Stimulated activated CD8-positive, alpha-beta memory T cell treated with anti-CD3 and anti-CD28 coated beads, Interleukin-7, amount 100 ng/mL, for 24 hours (primary cell): Measurements from ENCODE around the gene ADSS2.

Source experiments
- DNase-seq: peaks from one replicate; pipeline ENCODE4 v3.0.0-alpha.2; 2020; ENCODE audit warnings: low read depth

Gene ADSS2

GRCh38 chr1:244445320-244446181 is 6.2 kb downstream of the ADSS2 start:
- no peak for DNase-seq

DNA sequence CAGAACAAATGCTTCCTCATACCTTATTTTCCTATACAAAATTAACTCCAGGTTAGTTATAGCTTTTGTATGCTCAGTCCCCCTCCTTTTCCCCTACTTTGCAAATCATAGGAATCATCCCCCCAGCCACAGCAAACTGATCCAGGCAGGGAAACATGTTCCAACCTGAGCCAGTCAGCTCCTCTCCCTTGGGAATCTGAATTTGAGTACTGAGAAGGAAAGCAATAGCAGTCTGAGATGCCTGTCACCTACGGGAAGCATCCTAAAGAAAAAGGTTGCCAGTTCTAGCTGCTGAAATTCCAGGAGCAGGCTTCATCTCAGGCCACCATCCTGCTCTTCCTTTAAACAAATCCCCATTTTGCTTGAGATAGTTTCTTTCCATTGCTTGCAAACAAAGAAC is 6.9 kb downstream of the ADSS2 start:
- DNase-seq = no peak

- no peak for DNase-seq
Measured at GRCh38 chr1:244442850-244443249, 8.9 kb downstream of the ADSS2 start.

GRCh38 chr1:244439391-244440032 is 12.2 kb downstream of the ADSS2 start:
- no peak for DNase-seq

DNA sequence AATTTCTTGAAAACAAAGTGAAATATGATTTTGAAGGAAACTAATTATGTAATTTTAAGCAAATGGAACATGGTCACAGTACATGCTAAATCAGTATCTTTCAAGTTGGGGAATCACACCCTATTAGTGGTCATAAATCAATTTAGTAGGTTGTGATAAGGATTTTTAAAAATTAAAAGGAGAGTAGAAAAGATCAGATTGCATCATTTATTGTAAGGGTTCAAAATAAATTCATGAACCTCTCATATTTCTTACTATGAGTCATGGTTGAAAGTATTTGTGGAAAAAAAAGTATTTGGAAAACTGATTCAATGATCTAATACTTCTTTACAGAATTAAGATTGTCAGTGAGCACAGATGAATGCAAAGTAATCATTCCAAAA is 14.6 kb downstream of the ADSS2 start:
- no peak for DNase-seq

DNA sequence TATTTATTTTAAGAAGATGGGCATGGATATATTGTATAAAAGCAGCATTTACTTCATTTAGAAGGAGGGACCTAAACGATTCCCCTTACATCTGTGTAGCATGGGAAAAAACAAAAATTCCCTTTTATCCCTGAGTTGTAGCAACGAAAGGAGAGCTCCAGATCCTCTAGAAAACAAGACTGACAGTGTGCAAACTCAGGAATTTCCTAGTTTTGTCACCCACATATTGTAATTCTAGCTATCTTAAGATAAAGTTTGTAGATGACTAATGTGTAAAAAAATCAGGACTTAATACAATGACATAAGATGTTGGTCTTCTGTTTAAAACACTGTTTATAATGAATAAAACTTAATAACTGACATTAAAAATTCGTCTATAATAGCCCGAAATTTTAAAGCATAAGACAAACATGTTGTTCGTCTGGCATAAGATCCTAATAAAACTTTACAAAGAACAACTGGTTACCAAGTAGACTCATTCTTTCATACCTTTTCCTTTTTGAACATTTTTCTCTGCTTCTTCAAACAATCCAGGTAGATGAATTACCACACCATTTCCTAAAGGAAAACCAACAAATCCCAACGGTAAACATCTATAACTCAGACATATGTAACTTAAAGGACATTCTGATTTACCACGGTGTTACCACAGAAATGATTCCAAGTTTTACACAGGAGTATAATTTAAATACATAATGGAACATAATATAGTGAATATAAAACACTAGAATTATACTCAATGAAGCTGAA is 15.2 kb downstream of the ADSS2 start:
- DNase-seq = no peak

DNA sequence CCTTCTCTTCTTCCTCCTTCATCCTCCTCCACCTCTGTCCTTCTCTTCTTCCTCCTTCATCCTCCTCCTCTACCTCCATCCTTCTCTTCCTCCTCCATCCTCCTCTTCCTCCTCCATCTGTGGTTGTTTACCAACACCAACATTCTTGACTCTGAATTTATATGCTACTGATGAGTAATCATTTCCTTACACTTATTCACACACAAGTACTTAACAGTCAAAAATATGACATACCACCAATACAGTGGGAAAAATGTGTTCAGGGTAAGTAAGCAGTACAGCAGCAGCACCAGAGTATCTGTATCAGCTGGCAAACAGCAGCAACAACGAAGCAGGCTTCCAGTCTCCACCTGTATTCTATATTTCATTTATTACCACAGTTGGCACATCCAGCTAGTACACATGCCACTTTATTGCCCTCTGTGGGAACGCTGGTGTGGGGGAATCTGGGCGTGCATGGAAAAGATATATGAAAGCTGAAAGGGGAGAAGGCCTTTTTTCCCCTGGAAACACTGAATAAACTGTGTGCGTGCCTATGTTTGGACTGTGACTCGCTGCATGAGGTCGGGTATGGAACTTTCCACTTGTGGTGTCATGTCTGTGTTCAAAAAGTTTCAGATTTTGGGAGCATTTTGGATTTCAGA is 16.0 kb downstream of the ADSS2 start:
- DNase-seq = no peak

DNA sequence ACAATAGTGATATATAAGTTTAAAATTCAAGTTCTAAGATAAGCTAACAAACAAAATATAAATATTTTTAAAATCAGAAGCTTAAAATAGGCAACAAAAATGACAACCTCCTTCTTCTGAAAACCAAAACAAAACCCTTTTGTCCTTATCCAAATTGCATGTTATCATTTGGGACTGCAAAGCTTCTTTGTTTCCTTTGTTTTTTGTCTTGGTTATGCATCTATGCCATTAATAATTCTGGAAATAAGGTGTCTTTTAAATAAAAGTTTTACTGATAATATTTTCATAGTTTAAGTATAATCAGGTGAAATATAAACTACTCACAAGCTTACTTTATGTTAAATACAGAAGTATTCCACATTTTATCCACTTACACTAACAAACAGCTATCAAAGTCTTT is 20.5 kb downstream of the ADSS2 start:
- no peak for DNase-seq

DNA sequence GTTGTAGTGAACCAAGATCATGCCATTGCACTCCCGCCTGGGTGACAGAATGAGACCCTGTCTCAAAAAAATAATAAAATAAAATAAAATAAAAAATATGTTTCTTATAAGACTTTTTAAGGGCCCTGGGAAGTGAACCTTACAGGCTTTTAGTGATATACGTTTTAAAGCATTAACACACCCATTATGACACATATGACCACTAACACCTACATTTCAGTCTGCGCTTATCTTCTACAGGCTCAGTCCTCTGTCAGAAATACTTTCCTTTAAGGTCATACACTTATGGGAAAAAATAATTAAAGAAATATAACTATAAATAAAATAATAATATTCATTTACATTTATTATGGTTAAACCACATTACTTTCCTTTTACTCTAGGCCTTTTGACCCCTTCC is 21.9 kb downstream of the ADSS2 start:
- no peak for DNase-seq

GRCh38 chr1:244427647-244428046 is 24.1 kb downstream of the ADSS2 start:
- no peak for DNase-seq

GRCh38 chr1:244424649-244425334 is 26.9 kb downstream of the ADSS2 start:
- no peak for DNase-seq

DNA sequence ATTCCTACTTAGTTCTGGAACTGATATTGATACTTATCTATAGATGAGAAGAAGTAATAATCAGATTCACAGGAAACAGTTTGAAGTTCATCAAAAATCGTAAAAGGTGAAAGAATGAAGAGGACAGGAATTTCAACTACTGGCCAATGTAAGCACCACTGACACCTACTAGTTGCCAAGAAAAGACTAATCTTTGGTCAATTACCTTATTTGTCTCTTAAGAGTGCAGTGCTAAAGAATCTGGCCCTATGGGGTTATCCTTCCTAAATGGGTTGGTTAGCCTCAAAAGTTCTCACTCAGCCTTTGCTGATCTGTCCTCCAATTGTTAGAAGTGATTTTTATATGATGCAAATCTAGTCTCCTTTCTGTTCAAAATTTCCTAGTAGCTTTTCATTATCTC is 29.5 kb downstream of the ADSS2 start:
- DNase-seq = no peak

DNA sequence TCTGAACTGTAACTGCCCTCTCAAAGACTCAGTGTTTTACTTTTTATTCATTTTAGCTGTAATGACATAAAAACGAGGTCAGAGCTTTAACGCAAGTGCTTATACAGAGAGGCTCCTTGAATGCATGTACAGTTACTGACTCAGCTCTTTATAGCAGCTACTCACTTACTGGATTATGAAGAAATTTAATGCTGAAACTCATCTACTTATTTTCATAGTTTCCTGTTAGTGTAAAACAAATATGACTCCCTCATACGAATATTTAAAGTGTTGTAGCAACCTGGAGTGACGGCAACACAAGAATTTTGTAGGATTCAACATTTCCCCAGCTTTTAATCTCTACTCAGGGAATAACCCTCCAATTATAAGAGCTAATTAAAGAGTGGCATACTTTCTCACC is 32.7 kb downstream of the ADSS2 start:
- no peak for DNase-seq

DNA sequence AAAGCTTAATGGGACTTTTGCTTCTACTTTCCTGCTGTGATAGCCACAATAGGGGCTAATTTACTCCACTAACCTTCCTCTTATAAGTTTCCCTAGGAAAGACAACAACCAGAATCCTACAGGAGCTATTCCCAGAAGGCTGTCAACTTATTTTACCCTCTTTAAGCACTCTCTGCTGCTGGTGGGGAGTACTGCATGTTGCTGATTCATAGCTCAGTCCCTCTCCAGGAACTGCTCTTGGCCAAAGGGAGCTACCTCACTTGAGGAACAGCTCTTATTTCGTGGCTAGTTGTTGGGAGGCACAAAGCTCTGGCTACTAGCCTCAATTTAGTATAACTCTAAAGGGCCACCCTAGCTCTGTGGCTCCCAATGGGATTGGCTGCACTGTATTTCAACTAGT is 37.2 kb downstream of the ADSS2 start:
- DNase-seq = no peak

- no peak for DNase-seq
Measured at GRCh38 chr1:244413736-244414135, 38.0 kb downstream of the ADSS2 start.

DNA sequence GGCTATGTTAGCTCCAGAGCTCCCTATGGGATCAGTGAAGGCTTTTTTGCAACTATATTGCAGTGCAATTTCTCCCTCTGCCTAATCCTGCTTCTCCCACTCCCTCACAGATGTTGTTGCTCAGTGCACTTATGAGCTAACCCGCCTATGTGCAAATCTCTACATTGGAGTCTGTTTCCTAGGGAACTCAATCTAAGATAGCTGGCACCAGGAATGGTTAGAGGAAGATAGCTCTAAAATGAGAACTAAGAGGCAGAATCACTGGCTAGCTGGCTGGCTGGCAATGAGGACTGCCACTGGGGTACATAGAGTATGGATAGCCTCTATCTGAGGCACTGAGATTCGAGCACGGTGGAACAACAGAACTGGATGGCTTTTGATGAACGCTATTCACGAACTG is 39.5 kb downstream of the ADSS2 start:
- no peak for DNase-seq

GRCh38 chr1:244409701-244410100 is 42.0 kb downstream of the ADSS2 start:
- DNase-seq = no peak

DNA sequence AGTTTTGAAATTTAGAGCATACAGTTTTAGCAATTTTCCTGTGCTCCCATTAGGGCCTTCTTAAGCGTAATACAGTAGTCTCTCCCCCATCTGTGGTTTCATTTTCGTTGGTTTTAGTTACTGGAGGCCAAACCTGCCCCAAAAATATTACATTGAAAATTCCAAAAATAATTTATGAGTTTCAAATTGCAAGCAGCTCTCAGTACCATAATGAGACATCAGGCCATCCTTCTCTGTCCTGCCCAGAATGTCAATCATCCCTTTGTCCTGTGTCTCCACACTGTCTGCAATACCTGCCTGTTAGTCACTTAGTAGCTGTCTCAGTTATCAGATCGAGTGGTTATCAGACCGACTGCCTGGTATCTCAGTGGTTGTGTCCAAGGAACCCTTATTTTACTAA is 45.4 kb downstream of the ADSS2 start:
- DNase-seq = no peak

GRCh38 chr1:244405856-244406255 is 45.9 kb downstream of the ADSS2 start:
- DNase-seq = no peak

DNA sequence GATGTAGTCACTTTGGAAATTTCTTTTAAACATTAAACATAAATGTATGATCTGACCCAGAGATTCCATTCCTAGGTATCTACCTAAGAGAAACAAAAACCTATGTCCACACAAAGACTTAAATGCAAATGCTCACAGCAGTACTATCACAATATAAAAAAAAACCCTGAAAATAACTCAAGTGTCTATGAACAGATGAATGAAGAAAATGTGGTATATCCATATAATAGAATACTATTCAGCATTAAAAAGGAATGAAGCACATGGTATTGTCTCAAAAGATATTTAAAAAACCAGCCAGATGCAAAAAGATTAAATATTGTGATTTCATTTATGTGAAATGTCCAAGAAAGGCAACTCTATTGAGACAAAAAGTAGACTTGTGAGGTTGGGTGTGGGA is 48.3 kb downstream of the ADSS2 start:
- DNase-seq = no peak

DNA sequence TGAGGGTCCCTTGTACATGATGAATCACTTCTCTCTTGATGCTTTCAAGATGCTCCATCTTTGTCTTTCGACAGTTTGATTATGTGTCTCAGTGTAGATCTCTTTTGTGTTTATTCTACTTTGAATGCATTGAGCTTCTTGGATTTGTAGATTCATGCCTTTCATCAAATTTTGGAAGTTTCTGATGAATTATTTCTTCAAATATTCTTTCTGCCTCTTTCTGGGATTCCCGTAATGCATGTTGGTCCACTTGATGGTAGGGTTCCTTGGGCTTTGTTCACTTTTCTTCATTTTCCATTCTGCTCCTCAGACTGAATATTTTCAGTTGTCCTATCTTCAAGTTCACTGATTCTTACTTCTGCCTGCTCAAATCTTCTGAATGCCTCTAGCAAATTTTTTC is 50.7 kb downstream of the ADSS2 start:
- DNase-seq = no peak

DNA sequence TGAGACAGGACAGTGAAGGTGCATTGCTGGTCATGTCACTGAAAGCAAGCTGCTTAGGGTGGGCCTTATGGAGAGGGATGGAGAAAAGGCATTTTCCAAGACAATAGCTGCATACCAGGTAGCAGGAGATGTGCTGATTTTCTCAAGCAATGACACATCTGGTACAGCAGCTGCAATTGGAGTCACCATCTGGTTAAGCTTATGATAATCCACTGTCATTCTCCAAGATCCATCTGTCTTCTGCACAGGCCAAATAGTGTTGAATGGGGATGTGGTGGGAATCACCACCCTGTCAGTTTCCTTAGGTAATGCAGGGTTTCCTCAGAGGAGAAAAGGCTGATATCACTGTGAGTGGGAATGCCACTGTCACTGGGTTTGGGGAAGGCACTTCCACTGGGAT is 54.6 kb downstream of the ADSS2 start:
- no peak for DNase-seq
